Esophagus (tissue), 2 donors: ENCODE results near the gene CLNK. TPM values are rescaled to one million over a fixed set of nuclear protein-coding genes. Genes with fewer than 3 reads are reported as not detected.

Experiments used
- H3K27ac ChIP-seq, 2 donors: one replicate each; pipeline ENCODE4 v1.5.1; 2013; ENCODE audit warnings: low read depth in 2 of 2, mild to moderate bottlenecking in 2 of 2, inconsistent platforms in 1 of 2, low read length in 1 of 2, moderate library complexity in 1 of 2
- H3K27me3 ChIP-seq, 2 donors: one replicate each; pipeline ENCODE4 v1.6.1; 2013; ENCODE audit warnings: low read length in 2 of 2, control low read depth in 1 of 2, mild to moderate bottlenecking in 1 of 2; ENCODE audit not compliant: insufficient read depth in 2 of 2, control insufficient read depth in 1 of 2
- H3K36me3 ChIP-seq, 2 donors: one replicate each; pipeline ENCODE4 v1.6.1; 2013; ENCODE audit warnings: low read length in 1 of 2; ENCODE audit not compliant: control insufficient read depth in 2 of 2, insufficient read depth in 2 of 2
- H3K4me1 ChIP-seq, 2 donors: one replicate each; pipeline ENCODE4 v1.6.1; 2013; ENCODE audit warnings: low read length in 1 of 2; ENCODE audit not compliant: control insufficient read depth in 2 of 2, insufficient read depth in 2 of 2
- H3K4me3 ChIP-seq, 2 donors: one replicate each; pipeline ENCODE4 v1.5.1; 2013; ENCODE audit warnings: low read length in 2 of 2, mild to moderate bottlenecking in 2 of 2, low read depth in 1 of 2, moderate library complexity in 1 of 2
- H3K9me3 ChIP-seq, 2 donors: one replicate each; pipeline ENCODE4 v1.6.1; 2013; ENCODE audit warnings: mild to moderate bottlenecking in 2 of 2, low read depth in 1 of 2, low read length in 1 of 2, moderate library complexity in 1 of 2; ENCODE audit not compliant: control insufficient read depth in 2 of 2, insufficient read depth in 1 of 2
- WGBS, 2 donors: extraction: QIAGEN DNeasy Blood & Tissue Kit; methylation state at CpG; one replicate each; pipeline ENCODE4 v1.1.7; 2013; 5-methylcytosine and 5-hydroxymethylcytosine counted together
- polyA plus RNA-seq, 2 donors: library from polyadenylated mRNA; stranded (reverse); fragments of 200-250 nt; gene quantifications; one replicate each; pipeline ENCODE4 v1.2.3, GENCODE V29; 2013
- donor health status: healthy with polysubstance abuse.
- donor health status: Bipolar disorder and iron deficiency.

CLNK gene
- polyA plus RNA-seq, 2 donors: 0.05 TPM; not detected in 1

DNA sequence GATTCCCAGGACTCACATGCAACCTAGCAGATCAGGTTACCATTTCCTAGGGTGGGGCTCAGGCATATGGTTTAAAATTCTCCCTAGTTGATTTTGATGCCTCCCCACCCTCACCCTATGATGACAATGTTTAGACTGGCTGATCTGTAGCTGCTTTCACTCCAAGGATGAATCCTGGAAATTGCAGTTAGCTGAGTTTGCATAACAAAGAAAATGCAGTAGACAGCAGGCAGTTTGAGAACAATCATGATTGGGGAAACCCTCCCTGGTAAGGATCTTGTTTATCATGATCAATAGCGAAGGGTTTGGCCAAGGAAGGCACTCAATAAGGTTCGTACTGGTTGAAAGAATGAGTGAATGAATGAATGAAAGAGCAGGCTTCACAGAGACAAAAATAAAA is 229.4 kb downstream of the CLNK start:
- Histone ChIP-seq H3K27ac (no peak overlapping the region), H3K27me3 (no peaks in the 10 kb centered on the region), H3K4me3 (no peak overlapping the region), H3K4me1 (peaks cover 0 to 5% of the 10 kb centered on the region in 2 donors), H3K9me3 (peaks cover 3 to 4% of the 10 kb centered on the region in 2 donors), H3K36me3 (peaks cover 5 to 13% of the 10 kb centered on the region in 2 donors)
- WGBS, 2 donors: 93 to 94% methylated on average over 2 of the region's 2 CpGs

DNA sequence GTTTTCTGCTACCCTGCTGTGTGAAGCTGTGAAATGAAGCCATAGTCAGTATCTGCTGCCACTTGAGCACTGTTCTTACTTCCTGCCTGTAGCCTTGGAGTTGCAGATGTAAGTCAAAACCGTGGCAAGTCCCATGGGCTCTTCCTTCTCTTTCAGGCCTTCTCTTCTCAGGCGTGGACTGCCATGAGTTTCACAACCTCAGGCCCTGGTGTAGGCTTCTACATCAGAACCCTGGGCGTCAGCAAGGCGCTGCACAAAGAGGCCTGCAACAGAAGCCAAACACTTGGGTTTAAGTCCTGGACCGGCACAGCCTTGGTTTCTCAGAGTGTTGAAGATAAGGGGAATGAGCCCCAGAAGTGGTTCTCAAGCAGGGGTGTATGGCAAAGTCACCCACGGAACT is 229.8 kb downstream of the CLNK start:
- Histone ChIP-seq H3K4me3 (no peak overlapping the region), H3K27ac (no peak overlapping the region), H3K27me3 (no peaks in the 10 kb centered on the region), H3K9me3 (peaks cover 3 to 4% of the 10 kb centered on the region in 2 donors), H3K36me3 (peaks cover 7 to 13% of the 10 kb centered on the region in 2 donors), H3K4me1 (peaks cover 0 to 5% of the 10 kb centered on the region in 2 donors)
- 86 to 92% methylated on average over 6 of the region's 6 CpGs for WGBS, 2 donors

DNA sequence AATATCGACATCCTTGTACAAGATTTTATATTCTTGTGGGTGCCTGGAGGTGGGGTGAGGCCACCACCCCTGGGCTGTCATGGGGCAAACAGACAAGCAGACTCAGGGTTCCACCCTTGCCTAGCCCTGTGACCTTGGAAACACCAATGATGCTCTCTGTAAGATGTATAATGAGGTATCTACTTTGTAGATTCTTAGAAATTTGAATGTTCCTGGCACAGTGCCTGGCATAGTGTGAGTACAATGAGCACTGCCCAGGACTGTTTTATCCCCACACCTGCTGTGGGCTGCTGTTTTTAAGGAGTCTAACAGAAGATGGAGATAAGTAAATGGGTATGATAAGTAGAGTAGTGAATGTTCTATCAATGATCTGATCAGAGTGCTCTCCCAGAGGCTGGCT is 230.4 kb downstream of the CLNK start:
- Histone ChIP-seq H3K36me3 (peaks cover 7 to 13% of the 10 kb centered on the region in 2 donors), H3K27ac (no peak overlapping the region), H3K4me3 (no peak overlapping the region), H3K9me3 (peaks cover 3 to 4% of the 10 kb centered on the region in 2 donors), H3K4me1 (peaks cover 0 to 5% of the 10 kb centered on the region in 2 donors), H3K27me3 (no peaks in the 10 kb centered on the region)
- WGBS, 2 donors: 96 to 100% methylated on average over 1 of the region's 1 CpG

DNA sequence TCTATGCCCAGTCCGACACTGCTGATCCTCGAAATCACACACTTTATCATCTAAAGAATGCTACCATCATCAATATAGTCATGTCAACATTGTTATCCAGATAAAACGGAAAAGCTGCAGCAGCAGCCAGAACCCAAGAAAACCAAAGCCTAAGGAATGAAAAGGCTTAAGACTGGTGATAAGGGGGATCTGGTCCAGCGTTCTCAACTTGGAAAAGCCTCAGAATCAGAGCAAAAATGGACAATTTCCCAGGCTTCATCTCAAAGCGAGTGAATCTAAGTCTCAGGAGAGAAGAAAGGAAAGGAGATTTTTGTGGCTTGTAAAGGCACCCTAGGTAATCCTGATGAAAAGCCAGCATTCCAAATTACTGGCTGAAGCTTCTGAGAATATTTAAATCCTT is 235.6 kb downstream of the CLNK start:
- Histone ChIP-seq H3K27me3 (no peaks in the 10 kb centered on the region), H3K4me1 (peaks cover 0 to 3% of the 10 kb centered on the region in 2 donors), H3K9me3 (peaks cover 3 to 4% of the 10 kb centered on the region in 2 donors), H3K36me3 (peaks cover 17% of the 10 kb centered on the region in 2 donors), H3K27ac (no peak overlapping the region), H3K4me3 (no peak overlapping the region)
- WGBS, 2 donors: 90 to 91% methylated on average over 5 of the region's 5 CpGs

DNA sequence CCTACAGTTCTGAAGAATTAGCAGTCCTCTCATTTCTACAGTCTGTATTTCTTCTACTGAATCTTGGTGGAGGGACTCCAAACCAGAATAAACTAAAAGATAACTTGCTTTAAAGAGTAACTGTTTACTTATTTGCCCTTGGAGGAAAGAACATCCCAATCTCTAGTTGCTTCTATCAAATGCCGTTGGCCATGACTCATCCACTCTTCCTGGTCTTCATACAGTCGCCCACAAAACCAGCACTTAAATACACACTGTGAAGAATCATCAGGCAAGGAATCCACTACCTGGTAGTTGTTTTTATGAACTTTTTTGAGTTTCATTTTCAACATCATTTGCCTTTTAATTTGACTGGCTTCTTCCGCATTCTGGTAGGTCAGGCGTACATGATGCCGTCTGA is 241.6 kb downstream of the CLNK start:
- peaks cover 0 to 4% of the 10 kb centered on the region in 2 donors for H3K9me3 ChIP-seq
- WGBS, 2 donors: 95 to 96% methylated on average over 5 of the region's 5 CpGs
- H3K27ac ChIP-seq: no peak overlapping the region

DNA sequence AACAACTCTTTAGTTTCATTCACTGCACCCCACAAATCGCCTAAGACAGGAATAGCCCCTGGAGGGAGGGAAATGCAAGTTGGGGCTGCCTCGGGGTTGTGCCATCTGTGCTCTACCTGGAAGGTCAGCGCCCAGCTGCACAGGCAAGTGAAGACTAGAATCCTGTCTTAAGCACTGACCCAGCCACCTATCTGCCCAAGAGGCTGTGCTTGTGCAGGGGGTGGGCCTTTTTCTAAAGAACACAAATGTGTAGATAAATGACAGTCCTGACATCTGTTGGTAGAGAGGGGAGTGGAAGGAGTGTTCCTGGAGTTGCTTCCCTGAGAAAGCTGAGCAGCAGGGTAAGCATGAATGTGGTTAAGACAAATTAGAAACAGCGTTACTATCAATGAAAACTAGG is 243.1 kb downstream of the CLNK start:
- H3K4me3 ChIP-seq: no peak overlapping the region
- H3K4me1 ChIP-seq: no peaks in the 10 kb centered on the region
- H3K27me3 ChIP-seq: no peaks in the 10 kb centered on the region
- no peak overlapping the region for H3K27ac ChIP-seq
- H3K36me3 ChIP-seq: peaks cover 5 to 13% of the 10 kb centered on the region in 2 donors
- H3K9me3 ChIP-seq: no peaks in the 10 kb centered on the region
- 78 to 84% methylated on average over 4 of the region's 4 CpGs for WGBS, 2 donors

More for the DNA sequence above, 241.6 kb downstream of the CLNK start:
- H3K4me3 ChIP-seq: no peak overlapping the region
- H3K27me3 ChIP-seq: no peaks in the 10 kb centered on the region
- no peaks in the 10 kb centered on the region for H3K4me1 ChIP-seq
- H3K36me3 ChIP-seq: peaks cover 5 to 13% of the 10 kb centered on the region in 2 donors

DNA sequence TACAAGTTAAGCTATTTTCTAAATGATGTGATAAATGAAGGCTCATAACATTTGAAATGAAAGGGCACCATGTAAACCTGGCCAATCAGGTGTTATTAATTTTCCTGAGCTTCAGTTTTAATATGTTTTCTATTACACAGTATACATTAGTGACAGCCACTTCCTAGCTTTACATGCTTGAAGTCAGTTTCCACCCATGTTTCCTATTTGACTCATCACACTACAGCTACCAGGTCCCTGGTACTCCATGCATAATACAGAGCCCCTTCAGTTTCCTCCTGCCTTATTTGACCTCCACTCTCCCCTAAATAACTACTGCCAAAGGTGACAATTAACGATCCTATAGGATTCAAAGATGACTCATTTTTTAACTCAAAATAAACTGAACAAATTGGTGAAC is 245.6 kb downstream of the CLNK start:
- Histone ChIP-seq H3K27me3 (no peaks in the 10 kb centered on the region), H3K27ac (no peak overlapping the region), H3K9me3 (no peaks in the 10 kb centered on the region), H3K36me3 (peaks cover 0 to 2% of the 10 kb centered on the region in 2 donors), H3K4me1 (no peaks in the 10 kb centered on the region), H3K4me3 (no peak overlapping the region)
- 55 to 68% methylated on average over 1 of the region's 1 CpG for WGBS, 2 donors

DNA sequence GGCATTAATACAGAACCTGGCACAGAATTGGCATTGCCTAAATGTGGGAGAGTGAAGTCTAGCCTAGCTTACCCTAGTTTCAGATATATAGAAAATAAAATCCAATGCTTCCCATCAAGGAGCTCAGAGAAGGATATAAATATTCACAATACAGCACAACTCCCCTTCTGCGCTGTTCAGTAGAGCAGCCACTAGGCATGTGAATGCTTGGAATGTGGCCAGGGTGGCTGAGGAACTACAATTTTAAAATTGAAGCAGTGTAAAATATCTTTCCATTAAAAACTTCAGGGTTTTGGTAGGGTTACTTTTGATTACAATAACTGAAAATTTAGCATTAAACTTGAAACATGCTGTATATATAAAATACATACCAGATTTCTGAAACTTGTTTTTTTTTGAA is 246.8 kb downstream of the CLNK start:
- 86 to 100% methylated on average over 1 of the region's 1 CpG for WGBS, 2 donors
- H3K9me3 ChIP-seq: no peaks in the 10 kb centered on the region

More for the DNA sequence above, 246.8 kb downstream of the CLNK start:
- no peaks in the 10 kb centered on the region for H3K27me3 ChIP-seq
- no peak overlapping the region for H3K27ac ChIP-seq
- peaks cover 0 to 2% of the 10 kb centered on the region in 2 donors for H3K36me3 ChIP-seq
- H3K4me3 ChIP-seq: no peak overlapping the region
- no peaks in the 10 kb centered on the region for H3K4me1 ChIP-seq

Other genes with a start within 250 kb of the CLNK start
- 1 to 10 TPM; 1.9 to 2.7 TPM for gene ZNF518B, start 227.3 kb downstream of the CLNK start, polyA plus RNA-seq